GM18517 (cell line): Measurements from ENCODE around the gene MAP3K21.

ENCODE experiments used
- ATAC-seq: cut with Tn5 transposase; IDR thresholded peaks from one replicate; pipeline ENCODE4 v1.9.1; 2021; ENCODE audit warnings: mild to moderate bottlenecking, moderate library complexity; ENCODE audit not compliant: unreplicated experiment

Gene MAP3K21

DNA sequence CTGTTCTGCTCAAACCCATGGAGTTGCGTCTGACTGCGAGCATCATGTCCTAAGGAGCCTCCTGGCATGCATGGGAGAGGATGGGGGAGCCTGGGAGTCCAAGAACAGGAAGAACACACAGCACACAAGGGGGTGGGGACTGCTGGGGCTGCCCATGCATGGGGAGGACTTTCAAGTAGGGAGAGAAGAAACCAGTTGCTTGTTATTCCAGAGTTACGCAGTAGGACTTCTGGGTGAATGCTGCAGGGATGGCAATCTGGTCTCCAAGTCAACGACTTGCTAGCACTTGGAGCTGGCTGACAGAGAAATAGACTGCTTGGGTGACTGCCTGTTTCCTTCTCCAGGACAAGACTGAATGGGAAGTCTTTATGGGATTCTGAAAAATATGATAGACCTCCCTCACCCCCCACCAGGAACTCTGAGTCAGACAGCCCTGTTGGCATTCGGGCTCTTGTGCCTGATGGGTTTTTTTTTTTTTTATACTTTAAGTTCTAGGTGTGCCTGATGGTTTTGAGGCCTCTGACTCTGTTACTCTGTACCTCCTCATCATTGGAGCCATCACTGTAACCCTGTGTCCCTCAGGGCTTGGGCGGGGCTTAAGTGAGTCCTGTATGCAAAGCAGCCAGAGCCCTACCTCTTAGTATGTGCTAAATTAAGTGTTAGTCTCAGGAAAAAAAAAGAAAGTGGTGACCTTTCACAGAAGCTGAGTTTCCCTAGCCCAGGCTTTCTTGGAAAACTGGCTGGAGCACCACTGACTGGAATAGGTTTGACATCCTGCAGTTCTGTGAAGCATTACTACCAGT lies 30.3 kb downstream of the MAP3K21 start:
- no peak for ATAC-seq

DNA sequence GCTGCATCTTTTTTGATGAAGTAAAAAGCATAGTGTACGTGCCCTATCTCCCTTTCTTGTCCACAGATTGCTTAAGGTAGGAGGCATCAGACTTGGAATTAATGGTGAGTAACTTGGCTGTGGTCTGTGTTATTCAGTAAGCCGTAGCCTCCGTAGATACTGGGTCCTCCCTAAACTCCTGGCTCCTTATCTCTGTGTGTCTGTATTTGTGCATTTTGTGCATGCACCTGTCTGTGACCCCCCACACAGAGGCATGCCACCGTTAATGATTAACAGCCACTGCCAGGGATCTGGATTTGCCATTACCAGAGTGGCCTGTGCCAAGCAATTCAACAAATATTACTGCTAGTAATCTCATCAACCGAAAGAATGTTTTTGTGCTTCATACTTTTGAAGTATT lies 31.9 kb downstream of the MAP3K21 start:
- no peak for ATAC-seq

DNA sequence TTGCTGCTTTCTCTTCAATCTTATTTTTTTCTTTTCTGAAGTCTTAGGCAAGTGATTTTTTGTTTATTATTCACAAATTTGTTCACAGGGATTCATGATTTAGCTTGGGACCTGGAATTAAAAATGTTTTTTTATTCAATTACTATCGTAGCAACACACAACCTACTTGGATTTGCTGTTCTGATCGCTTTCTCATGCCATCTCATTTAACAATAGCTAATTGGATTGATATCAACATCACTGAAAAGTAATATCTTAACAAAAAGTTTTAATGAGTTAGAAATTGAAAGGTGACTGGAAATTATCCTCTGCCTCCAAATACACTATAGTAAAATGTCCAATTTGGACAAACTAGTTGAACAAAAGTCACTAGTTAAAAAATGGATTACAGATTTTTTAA lies 32.4 kb downstream of the MAP3K21 start:
- ATAC-seq, result no peak

DNA sequence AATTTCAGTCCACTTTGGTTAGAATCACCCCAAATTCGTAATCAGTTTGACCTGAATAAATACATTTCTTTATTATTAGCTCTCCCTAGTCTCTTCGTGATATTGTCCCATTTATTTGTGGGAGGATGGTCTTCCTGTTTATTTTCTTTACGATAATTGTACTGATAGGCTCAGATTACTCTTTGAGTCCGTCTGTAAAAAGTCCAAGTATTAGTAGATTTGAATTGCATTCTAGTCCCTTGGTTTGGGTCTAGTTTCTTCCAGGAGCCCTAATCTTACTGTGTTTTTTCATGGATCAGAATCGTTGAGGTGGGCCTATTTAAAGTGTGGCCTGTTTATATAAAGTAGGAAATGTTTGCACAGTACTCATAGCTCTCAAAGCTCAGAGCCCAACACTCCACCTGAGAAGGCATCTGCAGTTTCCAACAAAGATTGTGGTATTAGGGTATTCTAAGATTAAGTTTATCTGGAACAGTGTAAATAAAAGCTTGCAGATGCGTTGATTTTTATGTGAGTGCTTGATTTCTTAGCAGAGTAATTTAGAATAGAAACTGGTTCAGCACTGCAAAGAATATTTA lies 33.1 kb downstream of the MAP3K21 start:
- no peak for ATAC-seq

DNA sequence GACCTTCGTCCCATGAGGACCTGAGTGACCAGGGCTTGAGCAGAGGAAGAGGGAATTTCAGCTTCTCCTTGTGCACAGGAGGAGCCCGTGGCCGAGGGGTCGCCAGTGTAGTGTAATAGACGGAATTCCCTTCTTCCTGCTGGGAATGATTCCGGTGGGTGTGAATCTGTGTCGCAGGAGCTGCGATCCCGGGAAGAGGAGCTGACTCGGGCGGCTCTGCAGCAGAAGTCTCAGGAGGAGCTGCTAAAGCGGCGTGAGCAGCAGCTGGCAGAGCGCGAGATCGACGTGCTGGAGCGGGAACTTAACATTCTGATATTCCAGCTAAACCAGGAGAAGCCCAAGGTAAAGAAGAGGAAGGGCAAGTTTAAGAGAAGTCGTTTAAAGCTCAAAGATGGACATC lies 34.4 kb downstream of the MAP3K21 start:
- no peak for ATAC-seq

DNA sequence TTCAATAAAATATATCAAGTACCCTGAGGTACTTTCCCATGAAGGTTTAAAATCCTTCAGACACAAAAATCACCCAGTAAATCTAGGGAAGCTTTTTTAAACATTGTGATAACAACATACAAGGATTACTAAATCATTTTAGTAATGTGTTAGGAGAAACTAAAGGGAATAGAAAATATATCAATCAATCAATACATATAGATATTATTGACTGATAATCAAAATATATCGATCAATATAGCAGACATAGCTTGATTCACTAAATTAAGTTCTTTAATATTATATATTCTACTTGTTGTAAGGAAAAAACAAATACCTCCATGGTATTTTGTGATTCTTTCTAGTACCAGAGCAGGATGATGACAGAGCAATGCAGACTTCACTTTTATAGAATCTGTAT lies 35.2 kb downstream of the MAP3K21 start:
- no peak for ATAC-seq

DNA sequence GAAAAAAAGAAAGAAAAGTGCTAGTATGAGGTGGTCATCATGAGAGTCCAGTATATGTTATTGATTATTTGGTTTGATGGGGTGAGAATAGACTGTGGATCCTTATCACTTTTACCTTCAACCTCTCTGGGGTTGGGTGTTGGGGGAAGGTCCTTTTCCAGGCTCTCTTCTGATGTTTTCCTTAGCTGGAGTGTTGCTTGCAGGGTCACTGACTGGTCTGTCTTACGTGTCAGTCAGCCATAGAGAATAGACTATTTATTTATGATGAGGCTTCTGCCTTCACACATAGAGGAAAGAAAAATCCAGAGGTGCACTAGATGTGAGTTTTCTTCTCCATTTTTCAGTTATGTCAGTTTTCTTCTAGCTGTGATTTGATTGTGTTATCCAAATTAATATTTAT lies 36.5 kb downstream of the MAP3K21 start:
- ATAC-seq, result no peak

DNA sequence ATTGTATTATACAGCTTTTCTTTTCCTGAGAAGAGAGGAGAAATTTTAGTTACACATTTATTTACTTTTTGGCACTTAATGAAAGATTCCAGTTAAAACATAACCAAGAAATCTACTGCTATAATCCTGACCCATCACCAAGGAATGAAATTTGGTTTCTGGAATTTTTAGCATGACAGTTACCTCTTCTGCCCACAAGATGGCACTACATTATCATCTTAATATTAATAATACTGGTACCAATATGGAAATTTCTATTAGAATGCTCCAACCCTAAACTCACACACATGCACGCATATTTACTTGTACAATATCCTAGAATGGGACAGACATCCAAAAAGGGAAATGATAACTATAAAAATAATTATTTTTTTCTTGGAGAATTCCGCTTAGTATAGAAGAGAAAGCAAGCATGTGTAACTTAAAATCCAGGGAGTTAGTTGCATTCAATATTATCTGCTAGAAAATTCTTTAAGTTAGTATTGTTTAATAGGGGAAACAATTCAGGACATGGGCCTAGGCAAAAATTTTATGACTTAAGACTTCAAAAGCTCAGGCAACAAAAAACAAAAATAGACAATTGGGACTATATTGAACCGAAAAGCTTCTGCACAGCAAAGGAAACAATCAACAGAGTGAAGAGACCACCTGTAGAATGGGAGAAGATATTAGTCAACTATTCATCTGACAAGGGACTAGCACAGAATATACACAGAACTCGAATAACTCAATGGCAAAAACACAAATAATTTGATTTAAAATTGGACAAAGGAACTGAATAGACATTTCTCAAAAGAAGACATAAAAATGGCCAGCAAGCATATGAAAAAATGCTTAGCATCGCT lies 37.4 kb downstream of the MAP3K21 start:
- no peak for ATAC-seq

DNA sequence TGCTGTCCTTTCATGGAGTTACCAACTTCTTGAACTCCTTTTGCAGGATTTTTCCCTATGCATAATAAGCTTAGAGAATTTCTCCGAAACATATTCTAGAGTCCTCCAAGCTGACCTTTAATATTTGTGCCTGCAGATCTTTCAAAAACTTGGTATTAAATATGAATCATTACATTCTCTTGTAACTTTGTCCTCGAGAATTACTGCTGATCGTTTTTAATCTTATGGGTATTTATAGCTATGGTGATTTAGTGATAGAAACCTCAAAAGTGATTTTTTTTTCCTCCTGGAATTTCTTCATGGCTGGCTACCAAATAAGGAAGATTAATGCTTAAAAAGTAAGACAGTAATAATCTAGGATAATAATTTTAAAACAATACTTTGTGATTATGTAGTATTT lies 39.1 kb downstream of the MAP3K21 start:
- ATAC-seq, result no peak

DNA sequence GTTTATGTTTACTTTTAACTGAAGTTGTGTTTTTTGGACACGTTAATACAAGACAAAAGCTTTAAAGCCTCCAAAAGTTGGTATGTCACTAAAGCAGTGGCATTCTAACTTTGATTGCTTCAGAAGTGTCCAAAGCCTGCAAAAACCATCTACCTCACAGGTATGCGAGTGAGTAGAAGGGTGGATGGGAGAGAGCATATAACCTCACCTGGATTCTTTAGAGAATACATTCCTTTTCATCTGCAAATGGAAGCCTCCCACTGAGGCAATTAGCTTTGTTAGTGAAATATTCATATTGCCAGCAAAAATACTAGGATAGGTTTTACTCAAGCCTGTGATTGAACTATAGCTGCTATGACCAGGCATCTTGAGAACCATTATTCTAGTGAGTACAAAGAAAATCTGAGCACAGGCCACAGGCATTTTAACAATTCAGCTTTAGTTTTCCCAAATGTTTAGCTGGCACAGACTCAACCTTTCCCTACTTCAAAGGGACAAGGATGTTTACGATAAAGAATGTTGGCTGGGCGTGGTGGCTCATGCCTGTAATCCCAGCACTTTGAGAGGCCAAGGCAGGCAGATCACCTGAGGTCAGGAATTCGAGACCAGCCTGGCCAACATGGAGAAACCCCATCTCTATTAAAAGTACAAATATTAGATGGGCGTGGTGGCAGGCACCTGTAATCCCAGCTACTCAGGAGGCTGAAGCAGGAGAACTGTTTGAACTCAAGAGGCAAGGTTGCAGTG lies 39.7 kb downstream of the MAP3K21 start:
- ATAC-seq, result no peak

DNA sequence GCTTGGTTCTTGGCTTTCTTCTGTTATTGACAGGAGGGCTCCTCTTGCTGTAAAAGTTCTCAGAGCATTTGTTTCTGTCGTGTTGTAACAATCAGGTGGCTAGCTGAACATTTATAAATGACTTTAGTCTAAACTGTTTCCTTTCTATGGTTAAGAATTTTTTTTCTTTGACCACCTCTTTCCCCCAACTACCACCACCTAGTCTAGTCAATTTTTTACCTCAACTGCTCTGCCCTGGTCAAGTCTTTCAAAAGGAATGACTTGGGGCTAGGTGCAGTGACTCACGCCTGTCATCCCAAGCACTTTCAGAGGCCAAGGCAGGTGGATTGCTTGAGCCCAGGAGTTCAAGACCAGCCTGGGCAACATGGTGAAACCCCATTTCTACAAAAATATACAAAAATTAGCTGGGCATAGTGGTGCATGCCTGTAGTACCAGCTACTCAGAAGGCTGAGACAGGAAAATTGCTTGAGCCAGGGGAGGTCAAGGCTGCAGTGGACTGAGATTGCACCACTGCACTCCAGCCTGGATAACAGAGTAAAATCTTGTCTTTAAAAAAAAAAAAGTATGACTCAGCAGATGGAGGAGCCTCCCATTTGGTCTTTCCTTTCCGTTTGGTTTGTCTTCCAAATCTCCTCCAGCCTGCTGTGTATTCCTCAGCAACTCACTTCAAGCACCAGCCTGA lies 40.7 kb downstream of the MAP3K21 start:
- ATAC-seq, result no peak

DNA sequence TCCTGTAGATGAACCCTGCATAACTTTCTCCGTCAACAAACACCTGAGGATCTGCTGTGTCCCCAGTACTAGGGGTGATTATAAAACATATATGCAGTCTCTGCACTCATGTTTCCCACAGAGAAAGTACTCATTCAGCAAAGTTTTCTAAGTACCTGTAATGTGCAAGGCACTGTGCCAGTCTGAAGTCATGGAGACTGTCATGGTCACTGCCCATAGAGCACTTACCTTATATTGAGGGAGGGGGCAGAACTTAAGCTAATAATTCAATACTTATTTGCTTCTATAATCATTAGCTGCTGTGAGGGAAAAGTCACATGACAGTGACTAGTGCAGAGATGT lies 41.2 kb downstream of the MAP3K21 start:
- ATAC-seq, result no peak

DNA sequence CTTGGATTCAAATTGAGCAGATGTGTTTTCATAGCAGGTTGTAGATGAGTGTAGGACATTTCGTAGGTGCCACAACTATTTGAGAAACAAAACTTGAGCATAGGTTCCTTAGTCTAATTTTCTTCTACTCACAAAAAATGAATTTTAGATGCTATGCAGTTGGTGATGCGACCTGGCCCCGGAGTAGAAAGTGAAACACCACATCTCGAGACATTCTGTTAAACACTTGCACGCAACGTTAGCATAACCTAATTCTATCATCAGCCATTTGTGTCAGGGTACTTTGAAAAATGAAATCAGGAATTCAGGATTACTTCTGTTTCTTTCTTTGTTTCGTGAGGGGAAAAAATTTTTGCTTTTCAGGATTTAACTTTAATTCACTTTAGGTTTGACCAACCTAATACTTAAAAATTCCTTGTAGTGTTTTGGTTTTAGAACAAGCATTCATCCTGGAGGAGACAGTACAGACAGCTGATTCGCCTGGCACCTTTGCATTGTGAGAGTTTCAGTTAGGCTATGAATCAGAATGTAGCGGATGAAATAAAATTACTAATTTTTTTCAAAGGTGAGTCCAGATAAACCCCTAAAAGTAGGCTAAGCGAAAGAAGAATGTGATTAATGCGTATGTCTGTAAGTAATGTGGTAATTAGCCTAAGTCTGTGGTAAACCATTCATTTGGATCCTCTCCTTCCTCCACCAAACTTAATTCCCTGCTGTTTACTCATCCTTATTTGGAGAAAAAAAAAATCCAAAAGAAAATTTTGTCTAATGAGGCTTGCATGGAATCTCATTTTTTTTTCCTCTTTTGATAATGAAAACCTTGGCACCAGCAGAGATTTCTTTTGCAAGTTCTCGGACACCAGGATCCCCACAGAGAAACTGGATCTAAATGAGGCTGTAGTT lies 44.9 kb downstream of the MAP3K21 start:
- no peak for ATAC-seq

DNA sequence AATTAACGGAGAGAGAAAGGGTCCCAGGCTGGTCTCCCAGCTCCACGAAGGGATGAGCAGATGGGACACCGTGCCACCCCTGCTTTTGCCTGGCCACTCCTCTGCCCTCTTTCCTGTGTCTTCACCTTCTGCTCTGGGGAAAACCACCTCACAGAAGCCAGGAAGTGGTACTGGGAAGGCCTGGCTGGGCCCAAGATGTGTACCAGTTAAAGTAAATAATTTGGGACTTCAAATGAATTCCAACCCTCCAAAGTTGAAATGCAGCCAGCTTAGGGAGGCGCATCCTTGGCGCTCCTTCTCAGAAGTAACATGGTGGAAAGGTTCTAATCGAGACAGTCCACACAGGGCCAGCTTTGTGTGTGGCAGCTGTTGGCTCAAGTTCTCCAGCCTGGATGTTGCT lies 45.7 kb downstream of the MAP3K21 start:
- no peak for ATAC-seq

DNA sequence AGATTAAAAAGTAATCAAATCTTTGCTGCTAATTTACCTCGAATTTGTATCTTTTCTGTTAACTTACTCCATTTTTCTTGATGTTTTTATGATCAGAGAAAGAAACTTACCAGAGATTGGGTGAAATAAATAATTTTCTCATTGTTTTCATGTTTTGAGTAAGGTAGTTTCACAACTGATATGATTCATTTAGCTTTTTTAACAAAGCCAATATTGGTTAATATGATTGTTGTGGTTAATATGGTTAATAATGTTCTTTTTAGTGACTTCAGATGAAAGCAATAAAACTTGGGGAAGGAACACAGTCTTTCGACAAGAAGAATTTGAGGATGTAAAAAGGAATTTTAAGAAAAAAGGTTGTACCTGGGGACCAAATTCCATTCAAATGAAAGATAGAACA lies 48.1 kb downstream of the MAP3K21 start:
- peak; percentile 63 for ATAC-seq

DNA sequence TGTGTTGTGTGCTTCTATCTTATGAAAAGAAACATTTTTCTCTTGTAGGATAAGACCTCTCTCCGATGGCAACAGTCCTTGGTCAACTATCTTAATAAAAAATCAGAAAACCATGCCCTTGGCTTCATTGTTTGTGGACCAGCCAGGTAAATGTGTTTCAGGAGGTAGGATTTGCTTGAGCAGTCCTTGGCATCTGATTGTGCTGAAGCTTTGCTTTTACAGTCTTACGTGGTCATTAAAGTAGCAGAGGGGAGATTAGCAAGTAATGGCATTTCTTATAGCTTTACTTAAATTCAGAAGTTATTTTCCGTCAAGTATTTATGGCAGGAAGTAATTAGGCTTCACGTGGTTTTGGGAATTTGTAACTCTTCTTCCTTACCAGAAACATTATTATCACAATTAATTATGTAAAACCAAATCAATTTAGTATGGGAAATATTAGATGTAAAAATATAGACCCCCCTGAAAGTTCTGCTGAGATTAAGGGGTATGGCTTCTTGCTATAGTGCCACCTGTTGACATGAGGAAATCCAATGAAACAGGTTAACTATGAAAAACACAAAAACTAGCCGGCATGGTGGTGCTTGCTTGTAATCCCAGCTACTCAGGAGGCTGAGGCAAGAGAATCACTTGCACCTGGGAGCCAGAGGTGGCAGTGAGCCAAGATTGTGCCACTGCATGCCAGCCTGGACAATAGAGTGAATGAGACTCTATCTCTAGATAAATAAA lies 49.0 kb downstream of the MAP3K21 start:
- ATAC-seq, result no peak

DNA sequence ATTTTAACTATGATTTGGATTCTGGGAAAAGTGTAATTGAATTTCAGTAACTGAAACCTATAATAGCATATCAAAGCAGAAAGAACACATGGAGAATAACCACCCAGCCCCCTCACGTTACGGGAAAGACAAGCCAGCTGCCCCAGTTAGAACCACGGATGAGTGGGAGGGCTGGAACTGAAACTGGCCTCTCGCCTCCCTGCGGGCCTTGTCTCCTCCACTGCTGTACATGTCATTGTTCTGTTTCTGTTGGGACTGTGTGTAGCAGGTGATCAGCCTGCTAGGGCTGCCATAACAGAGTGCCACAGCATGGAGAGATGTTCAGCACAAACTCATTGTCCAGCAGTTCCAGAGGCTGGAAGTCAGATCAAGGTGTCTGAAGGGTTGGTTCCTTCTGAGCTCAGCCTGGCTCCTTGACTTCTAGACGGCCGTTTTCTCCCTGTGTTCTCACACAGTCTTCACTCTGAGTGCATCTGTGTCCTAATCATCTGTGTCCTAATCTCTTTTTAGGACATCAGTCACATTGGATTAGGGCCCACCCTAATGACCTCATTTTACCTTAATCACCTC lies 52.4 kb downstream of the MAP3K21 start:
- ATAC-seq, result peak; percentile 50

DNA sequence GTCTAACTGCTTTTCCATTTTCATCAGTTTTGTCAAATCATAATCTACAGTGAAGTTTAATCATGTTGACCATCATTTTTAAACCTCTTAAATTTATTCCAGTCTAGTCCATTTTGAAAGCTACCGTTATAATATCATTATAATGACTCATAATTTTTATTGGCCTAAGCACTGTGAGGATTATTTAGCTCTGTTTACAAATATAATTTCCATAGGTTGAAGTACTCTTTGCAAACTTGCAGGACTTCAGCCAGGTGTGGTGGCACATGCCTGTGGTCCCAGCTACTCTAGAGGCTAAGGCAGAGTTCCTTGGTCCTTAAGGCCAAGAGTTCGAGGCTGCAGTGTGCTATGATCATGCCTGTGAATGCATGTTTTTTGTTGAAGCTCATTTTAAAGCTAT lies 54.3 kb downstream of the MAP3K21 start:
- no peak for ATAC-seq

DNA sequence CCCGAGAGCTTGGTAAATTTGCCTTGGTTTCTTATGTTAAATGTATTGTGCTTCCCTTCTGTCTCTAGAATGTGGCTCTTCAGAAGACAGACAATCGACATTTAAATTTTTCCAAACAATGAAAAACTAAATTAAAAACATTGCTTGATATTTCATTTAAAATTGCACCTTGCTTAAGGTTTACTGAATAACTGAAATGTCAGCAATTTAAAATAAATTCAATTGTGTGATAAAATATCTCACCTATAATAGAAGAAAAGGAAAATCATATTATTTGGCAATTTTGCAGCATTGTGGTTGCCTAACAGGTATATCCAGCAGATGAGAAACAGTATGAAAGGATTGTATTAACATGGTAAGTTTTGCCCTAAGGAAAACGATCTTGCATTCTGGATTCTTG lies 56.5 kb downstream of the MAP3K21 start:
- ATAC-seq, result no peak
